GM12878 (cell line): Measurements from ENCODE around the gene KIAA0930.

Source experiments
- PML ChIP-seq: IDR thresholded peaks from 2 replicates; pipeline ENCODE4 v1.6.1; 2012; ENCODE audit warnings: low read length, inconsistent platforms
- POLR2A ChIP-seq: IDR thresholded peaks from 2 replicates; pipeline ENCODE4 v1.6.1; 2011; ENCODE audit warnings: low read depth, mild to moderate bottlenecking, low read length
- TAF1 ChIP-seq: IDR thresholded peaks from 2 replicates; pipeline ENCODE4 v1.6.1; 2011; ENCODE audit warnings: mild to moderate bottlenecking, low read depth, low read length, borderline replicate concordance

DNA sequence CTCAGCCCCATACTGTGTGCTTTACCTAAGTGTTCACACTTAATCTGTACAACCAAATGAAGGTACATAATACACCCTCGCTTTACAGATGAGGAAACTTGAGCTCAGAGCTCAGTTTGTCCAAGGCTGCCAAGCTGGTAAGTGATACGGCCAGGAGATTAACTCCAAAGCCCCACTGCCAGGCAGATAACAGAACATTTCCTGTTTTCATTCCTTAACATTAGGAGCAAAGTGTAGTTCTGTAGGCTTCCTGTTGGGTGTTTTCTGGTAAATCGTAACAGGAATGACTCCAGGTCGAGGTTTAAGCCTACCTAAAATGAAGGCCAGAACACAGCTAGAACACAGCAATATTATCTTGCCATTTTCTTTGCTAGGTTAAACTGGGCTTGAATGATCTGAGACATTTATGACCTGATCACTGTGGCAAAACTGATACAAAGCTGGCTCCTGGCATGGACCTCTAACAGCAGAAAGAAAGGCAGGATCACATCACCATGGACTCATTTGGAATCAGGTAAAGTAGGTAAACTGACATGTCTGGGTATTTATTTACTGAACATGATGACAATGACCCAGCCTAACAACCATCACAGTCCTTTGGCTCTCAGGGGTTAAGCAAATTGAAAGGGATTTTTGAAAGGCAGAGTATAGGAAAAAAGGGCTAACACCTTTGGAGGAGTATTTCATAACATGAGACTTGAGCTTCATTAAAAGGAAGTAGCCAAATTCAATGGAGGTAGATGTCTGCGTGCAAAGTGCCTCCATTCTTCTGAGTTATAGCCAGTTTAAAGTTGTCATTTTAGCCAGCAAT is 80.8 kb downstream of the KIAA0930 start:
- TF ChIP-seq TAF1 = no peak
- TF ChIP-seq POLR2A = no peak
- TF ChIP-seq PML = no peak
